Muscle of leg (tissue), 16 donors: Measurements from ENCODE around the gene IGFBPL1. TPM values are rescaled to one million over a fixed set of nuclear protein-coding genes. Genes with fewer than 3 reads are reported as not detected.
"Not testable (repeated sequence)": the region's sequence is repeated elsewhere in the genome, so short reads cannot be mapped to it uniquely, and the experiment has no call there.

Experiments used
- DNase-seq: peaks from one replicate; pipeline ENCODE4 v3.0.0; 2013
- H3K27ac ChIP-seq: one replicate; pipeline ENCODE4 v1.5.1; 2013; ENCODE audit warnings: mild to moderate bottlenecking, low read length, control low read depth
- H3K27me3 ChIP-seq: one replicate; pipeline ENCODE4 v1.6.1; 2013; ENCODE audit warnings: low read length; ENCODE audit not compliant: control insufficient read depth, insufficient read depth
- H3K36me3 ChIP-seq: one replicate; pipeline ENCODE4 v1.6.1; 2013; ENCODE audit warnings: low read length; ENCODE audit not compliant: control insufficient read depth, insufficient read depth
- H3K4me1 ChIP-seq: one replicate; pipeline ENCODE4 v1.6.1; 2013; ENCODE audit warnings: low read length; ENCODE audit not compliant: control insufficient read depth, insufficient read depth
- H3K4me3 ChIP-seq: one replicate; pipeline ENCODE4 v1.5.1; 2013; ENCODE audit warnings: low read length, control low read depth
- H3K9me3 ChIP-seq: replicated peaks from 2 replicates; pipeline ENCODE4 v1.6.1; 2013; ENCODE audit warnings: low read depth, low read length; ENCODE audit not compliant: control insufficient read depth
- WGBS: methylation state at CpG from one replicate; pipeline ENCODE4 v1.1.5; 2013; ENCODE audit warnings: missing lambda C conversion rate; ENCODE audit not compliant: insufficient coverage; 5-methylcytosine and 5-hydroxymethylcytosine counted together
- long read RNA-seq, 11 donors: transcript quantifications; one replicate each; lab custom pipeline, GENCODE V29; 2026
- polyA plus RNA-seq, 8 donors: library from polyadenylated mRNA; unstranded; fragments of 120-200 nt; gene quantifications; one replicate each; pipeline versions ENCODE4 v1.2.1 to v1.2.3, GENCODE V29; 2013; ENCODE audit warnings: inconsistent platforms in 1 of 8, low replicate concordance in 1 of 8; ENCODE audit not compliant: insufficient read length in 8 of 8, insufficient read depth in 1 of 8
- total RNA-seq: library from RNA; stranded (reverse); fragments of 120-200 nt; gene quantifications from one replicate; pipeline ENCODE4 v1.2.4, GENCODE V29; 2013

The IGFBPL1 gene
- total RNA-seq (0.84 TPM), polyA plus RNA-seq (1 to 10 TPM in 3 of 8 donors, under 1 TPM in 5; 0.53 to 1.5 (median 0.84) TPM)
- long read RNA-seq, donor 1, partial matches to known transcripts: 0 of 1 reads
- long read RNA-seq, donor 1, other reads (novel, unspliced or antisense): 0 of 1 reads
- long read RNA-seq, donor 2: 0 reads
- long read RNA-seq, donor 3: 0 reads
- long read RNA-seq, donor 4: 0 reads
- long read RNA-seq, donor 5, partial matches to known transcripts: 0 of 2 reads
- long read RNA-seq, donor 5, other reads (novel, unspliced or antisense): 0 of 2 reads
- long read RNA-seq, donor 6, partial matches to known transcripts: 0 of 2 reads
- long read RNA-seq, donor 6, other reads (novel, unspliced or antisense): 0 of 2 reads
- long read RNA-seq, donor 7: 0 reads
- long read RNA-seq, donor 8: 0 reads
- long read RNA-seq, donor 9: 0 reads
- long read RNA-seq, donor 10: 0 reads
- long read RNA-seq, donor 11: 0 reads

- DNase-seq: peak; percentile 37
- no peaks in the 10 kb centered on the region for H3K9me3 ChIP-seq
- peaks cover 44% of the 10 kb centered on the region for H3K27me3 ChIP-seq
- H3K4me1 ChIP-seq: peaks cover 8% of the 10 kb centered on the region
- H3K4me3 ChIP-seq: peak within 1 kb of the TSS; percentile 10
- under 1% methylated on average over 108 of the region's 115 CpGs for WGBS
- H3K36me3 ChIP-seq: no peaks in the 10 kb centered on the region
- no peak within 1 kb of the TSS for H3K27ac ChIP-seq
Observed at GRCh38 chr9:38423973-38424843, at the start of gene IGFBPL1. TSS of gene IGFBPL1 (minus strand) at chr9:38424454. CDS start at chr9:38424424, 30 bp downstream.

GRCh38 chr9:38472583-38473249 lies 48.5 kb upstream of the IGFBPL1 start:
- not testable (repeated sequence) for H3K27ac ChIP-seq, H3K27me3 ChIP-seq, H3K36me3 ChIP-seq, H3K4me3 ChIP-seq, DNase-seq, H3K9me3 ChIP-seq, H3K4me1 ChIP-seq
- no CpG with 5 or more reads among the region's 2 CpGs for WGBS

GRCh38 chr9:38467404-38467803 lies 43.1 kb upstream of the IGFBPL1 start:
- no peak for DNase-seq
- 20% methylated on average over 3 of the region's 3 CpGs for WGBS
- no peak overlapping the region for H3K4me3 ChIP-seq
- no peaks in the 10 kb centered on the region for H3K27me3 ChIP-seq
- no peak overlapping the region for H3K27ac ChIP-seq
- H3K4me1 ChIP-seq: no peaks in the 10 kb centered on the region
- no peaks in the 10 kb centered on the region for H3K36me3 ChIP-seq
- no peaks in the 10 kb centered on the region for H3K9me3 ChIP-seq

GRCh38 chr9:38453835-38454234 lies 29.6 kb upstream of the IGFBPL1 start:
- Histone ChIP-seq H3K27ac (no peak overlapping the region), H3K4me3 (no peak overlapping the region), H3K36me3 (no peaks in the 10 kb centered on the region), H3K4me1 (no peaks in the 10 kb centered on the region), H3K9me3 (peaks cover 2% of the 10 kb centered on the region), H3K27me3 (peaks cover 5% of the 10 kb centered on the region)
- no peak for DNase-seq
- 83% methylated on average over 1 of the region's 3 CpGs for WGBS

- DNase-seq: no peak
- Histone ChIP-seq H3K4me3 (no peak overlapping the region), H3K27ac (no peak overlapping the region), H3K9me3 (peaks cover 2% of the 10 kb centered on the region), H3K36me3 (no peaks in the 10 kb centered on the region), H3K27me3 (peaks cover 3% of the 10 kb centered on the region), H3K4me1 (no peaks in the 10 kb centered on the region)
Observed at GRCh38 chr9:38451162-38451561, 26.9 kb upstream of the IGFBPL1 start.

- H3K9me3 ChIP-seq: peaks cover 2% of the 10 kb centered on the region
- no peak overlapping the region for H3K4me3 ChIP-seq
- no peaks in the 10 kb centered on the region for H3K36me3 ChIP-seq
- H3K27me3 ChIP-seq: peaks cover 2% of the 10 kb centered on the region
- no peak for DNase-seq
- no peak overlapping the region for H3K27ac ChIP-seq
- no peaks in the 10 kb centered on the region for H3K4me1 ChIP-seq
- WGBS: no CpG with 5 or more reads among the region's 1 CpG
Observed at GRCh38 chr9:38447703-38448102, 23.4 kb upstream of the IGFBPL1 start.

GRCh38 chr9:38445154-38446043 lies 21.1 kb upstream of the IGFBPL1 start:
- H3K27me3 ChIP-seq: peaks cover 2% of the 10 kb centered on the region
- H3K9me3 ChIP-seq: no peaks in the 10 kb centered on the region
- H3K4me1 ChIP-seq: no peaks in the 10 kb centered on the region
- H3K36me3 ChIP-seq: no peaks in the 10 kb centered on the region
- H3K4me3 ChIP-seq: no peak overlapping the region
- no peak for DNase-seq
- 75% methylated on average over 2 of the region's 11 CpGs for WGBS
- H3K27ac ChIP-seq: no peak overlapping the region

GRCh38 chr9:38443597-38443996 lies 19.3 kb upstream of the IGFBPL1 start:
- WGBS: no CpG with 5 or more reads among the region's 2 CpGs
- H3K27ac ChIP-seq: no peak overlapping the region
- H3K4me1 ChIP-seq: no peaks in the 10 kb centered on the region
- no peaks in the 10 kb centered on the region for H3K36me3 ChIP-seq
- no peak overlapping the region for H3K4me3 ChIP-seq
- no peaks in the 10 kb centered on the region for H3K9me3 ChIP-seq
- peaks cover 5% of the 10 kb centered on the region for H3K27me3 ChIP-seq
- no peak for DNase-seq

- Histone ChIP-seq H3K4me3 (no peak overlapping the region), H3K27me3 (peaks cover 5% of the 10 kb centered on the region), H3K4me1 (no peaks in the 10 kb centered on the region), H3K36me3 (no peaks in the 10 kb centered on the region), H3K9me3 (no peaks in the 10 kb centered on the region), H3K27ac (no peak overlapping the region)
- DNase-seq: no peak
- 58% methylated on average over 3 of the region's 7 CpGs for WGBS
Observed at GRCh38 chr9:38443181-38443580, 18.9 kb upstream of the IGFBPL1 start.
